ENCODE data around the gene DAGLA. TPM values are rescaled to one million over a fixed set of nuclear protein-coding genes. Genes with fewer than 3 reads are reported as not detected.

DAGLA gene
- total and polyA plus RNA-seq, 2 of the 13 experiments (the other 11 are each of a cell fraction or from before 2014, with no cell fraction given) = 2.6 to 3.9 TPM

DNA sequence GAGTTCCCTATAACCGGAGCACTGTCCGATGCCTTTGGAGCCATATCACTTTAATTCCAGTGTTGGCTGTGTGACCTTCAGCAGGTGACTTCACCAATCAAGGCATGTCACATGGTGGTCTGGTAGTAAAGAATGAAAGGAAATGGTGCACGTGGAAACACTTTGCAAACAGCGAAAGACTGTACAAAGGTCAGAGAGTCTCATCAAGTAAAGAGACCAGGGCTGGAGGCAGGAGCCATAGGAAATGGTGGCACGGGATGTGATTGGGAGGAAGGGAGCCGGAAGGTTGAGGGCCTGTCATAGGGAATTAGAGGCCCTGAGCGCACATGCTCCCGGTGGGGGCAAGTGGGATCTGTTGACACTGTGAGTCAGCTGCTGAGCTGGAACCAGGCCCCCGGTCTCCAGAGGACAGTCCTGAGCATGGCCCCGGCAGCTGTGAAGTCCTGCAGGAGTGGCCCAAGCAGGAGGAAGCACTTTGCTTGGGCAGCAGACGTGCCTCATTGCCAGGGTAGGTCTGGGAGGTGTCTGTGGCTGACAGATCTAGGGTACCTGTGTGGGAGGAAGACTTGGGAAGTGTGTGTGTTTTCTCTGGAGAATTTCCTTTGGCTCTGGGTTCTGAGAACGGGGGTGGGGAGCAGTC is 2.0 kb downstream of the DAGLA start (continued):
- TF ChIP-seq, protein P1, sequence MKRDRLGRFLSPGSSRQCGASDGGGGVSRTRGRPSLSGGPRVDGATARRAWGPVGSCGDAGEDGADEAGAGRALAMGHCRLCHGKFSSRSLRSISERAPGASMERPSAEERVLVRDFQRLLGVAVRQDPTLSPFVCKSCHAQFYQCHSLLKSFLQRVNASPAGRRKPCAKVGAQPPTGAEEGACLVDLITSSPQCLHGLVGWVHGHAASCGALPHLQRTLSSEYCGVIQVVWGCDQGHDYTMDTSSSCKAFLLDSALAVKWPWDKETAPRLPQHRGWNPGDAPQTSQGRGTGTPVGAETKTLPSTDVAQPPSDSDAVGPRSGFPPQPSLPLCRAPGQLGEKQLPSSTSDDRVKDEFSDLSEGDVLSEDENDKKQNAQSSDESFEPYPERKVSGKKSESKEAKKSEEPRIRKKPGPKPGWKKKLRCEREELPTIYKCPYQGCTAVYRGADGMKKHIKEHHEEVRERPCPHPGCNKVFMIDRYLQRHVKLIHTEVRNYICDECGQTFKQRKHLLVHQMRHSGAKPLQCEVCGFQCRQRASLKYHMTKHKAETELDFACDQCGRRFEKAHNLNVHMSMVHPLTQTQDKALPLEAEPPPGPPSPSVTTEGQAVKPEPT (CRISPR knock-in tag; IDR thresholded peaks at IDR 0.05; ENCODE audit: low read depth) = peak; percentile 82
- TF ChIP-seq, protein P2, sequence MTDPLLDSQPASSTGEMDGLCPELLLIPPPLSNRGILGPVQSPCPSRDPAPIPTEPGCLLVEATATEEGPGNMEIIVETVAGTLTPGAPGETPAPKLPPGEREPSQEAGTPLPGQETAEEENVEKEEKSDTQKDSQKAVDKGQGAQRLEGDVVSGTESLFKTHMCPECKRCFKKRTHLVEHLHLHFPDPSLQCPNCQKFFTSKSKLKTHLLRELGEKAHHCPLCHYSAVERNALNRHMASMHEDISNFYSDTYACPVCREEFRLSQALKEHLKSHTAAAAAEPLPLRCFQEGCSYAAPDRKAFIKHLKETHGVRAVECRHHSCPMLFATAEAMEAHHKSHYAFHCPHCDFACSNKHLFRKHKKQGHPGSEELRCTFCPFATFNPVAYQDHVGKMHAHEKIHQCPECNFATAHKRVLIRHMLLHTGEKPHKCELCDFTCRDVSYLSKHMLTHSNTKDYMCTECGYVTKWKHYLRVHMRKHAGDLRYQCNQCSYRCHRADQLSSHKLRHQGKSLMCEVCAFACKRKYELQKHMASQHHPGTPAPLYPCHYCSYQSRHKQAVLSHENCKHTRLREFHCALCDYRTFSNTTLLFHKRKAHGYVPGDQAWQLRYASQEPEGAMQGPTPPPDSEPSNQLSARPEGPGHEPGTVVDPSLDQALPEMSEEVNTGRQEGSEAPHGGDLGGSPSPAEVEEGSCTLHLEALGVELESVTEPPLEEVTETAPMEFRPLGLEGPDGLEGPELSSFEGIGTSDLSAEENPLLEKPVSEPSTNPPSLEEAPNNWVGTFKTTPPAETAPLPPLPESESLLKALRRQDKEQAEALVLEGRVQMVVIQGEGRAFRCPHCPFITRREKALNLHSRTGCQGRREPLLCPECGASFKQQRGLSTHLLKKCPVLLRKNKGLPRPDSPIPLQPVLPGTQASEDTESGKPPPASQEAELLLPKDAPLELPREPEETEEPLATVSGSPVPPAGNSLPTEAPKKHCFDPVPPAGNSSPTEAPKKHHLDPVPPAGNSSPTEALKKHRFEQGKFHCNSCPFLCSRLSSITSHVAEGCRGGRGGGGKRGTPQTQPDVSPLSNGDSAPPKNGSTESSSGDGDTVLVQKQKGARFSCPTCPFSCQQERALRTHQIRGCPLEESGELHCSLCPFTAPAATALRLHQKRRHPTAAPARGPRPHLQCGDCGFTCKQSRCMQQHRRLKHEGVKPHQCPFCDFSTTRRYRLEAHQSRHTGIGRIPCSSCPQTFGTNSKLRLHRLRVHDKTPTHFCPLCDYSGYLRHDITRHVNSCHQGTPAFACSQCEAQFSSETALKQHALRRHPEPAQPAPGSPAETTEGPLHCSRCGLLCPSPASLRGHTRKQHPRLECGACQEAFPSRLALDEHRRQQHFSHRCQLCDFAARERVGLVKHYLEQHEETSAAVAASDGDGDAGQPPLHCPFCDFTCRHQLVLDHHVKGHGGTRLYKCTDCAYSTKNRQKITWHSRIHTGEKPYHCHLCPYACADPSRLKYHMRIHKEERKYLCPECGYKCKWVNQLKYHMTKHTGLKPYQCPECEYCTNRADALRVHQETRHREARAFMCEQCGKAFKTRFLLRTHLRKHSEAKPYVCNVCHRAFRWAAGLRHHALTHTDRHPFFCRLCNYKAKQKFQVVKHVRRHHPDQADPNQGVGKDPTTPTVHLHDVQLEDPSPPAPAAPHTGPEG (CRISPR knock-in tag; IDR thresholded peaks at IDR 0.05) = 0 out of 2 replicates have a peak, but pooled peaks have one; percentile 38
- TF ChIP-seq ZNF562 (CRISPR knock-in tag; IDR thresholded peaks at IDR 0.05; ENCODE audit: borderline replicate concordance) (no peak), NCOA2 (CRISPR knock-in tag; IDR thresholded peaks at IDR 0.05) (peak; percentile 79), ZNF788 (CRISPR knock-in tag; IDR thresholded peaks at IDR 0.05; ENCODE audit: borderline replicate concordance) (peak; percentile 90), ZFP1 (CRISPR knock-in tag; IDR thresholded peaks at IDR 0.05) (0 out of 2 replicates have a peak, but pooled peaks have one; percentile 73), ZNF350 (CRISPR knock-in tag; IDR thresholded peaks at IDR 0.05; ENCODE audit: borderline replicate concordance, low read depth) (peak; percentile 90; the same call in 1 of the 2 replicates), POGZ (CRISPR knock-in tag; IDR thresholded peaks at IDR 0.05) (0 out of 2 replicates have a peak, but pooled peaks have one; percentile 52), NR3C1 (CRISPR knock-in tag; IDR thresholded peaks at IDR 0.05) (no peak), GLI4 (CRISPR knock-in tag; IDR thresholded peaks at IDR 0.05; ENCODE audit: borderline replicate concordance) (peak; percentile 66; the same call in 1 of the 2 replicates), KAT8 (CRISPR knock-in tag; IDR thresholded peaks at IDR 0.05) (peak; percentile 89), MATR3 (CRISPR knock-in tag; IDR thresholded peaks at IDR 0.05) (no peak)
- TF ChIP-seq, protein P3, sequence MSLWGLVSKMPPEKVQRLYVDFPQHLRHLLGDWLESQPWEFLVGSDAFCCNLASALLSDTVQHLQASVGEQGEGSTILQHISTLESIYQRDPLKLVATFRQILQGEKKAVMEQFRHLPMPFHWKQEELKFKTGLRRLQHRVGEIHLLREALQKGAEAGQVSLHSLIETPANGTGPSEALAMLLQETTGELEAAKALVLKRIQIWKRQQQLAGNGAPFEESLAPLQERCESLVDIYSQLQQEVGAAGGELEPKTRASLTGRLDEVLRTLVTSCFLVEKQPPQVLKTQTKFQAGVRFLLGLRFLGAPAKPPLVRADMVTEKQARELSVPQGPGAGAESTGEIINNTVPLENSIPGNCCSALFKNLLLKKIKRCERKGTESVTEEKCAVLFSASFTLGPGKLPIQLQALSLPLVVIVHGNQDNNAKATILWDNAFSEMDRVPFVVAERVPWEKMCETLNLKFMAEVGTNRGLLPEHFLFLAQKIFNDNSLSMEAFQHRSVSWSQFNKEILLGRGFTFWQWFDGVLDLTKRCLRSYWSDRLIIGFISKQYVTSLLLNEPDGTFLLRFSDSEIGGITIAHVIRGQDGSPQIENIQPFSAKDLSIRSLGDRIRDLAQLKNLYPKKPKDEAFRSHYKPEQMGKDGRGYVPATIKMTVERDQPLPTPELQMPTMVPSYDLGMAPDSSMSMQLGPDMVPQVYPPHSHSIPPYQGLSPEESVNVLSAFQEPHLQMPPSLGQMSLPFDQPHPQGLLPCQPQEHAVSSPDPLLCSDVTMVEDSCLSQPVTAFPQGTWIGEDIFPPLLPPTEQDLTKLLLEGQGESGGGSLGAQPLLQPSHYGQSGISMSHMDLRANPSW (CRISPR knock-in tag; IDR thresholded peaks at IDR 0.05; ENCODE audit: borderline replicate concordance) = 0 out of 2 replicates have a peak, but pooled peaks have one; percentile 23
- TF ChIP-seq, protein P4, sequence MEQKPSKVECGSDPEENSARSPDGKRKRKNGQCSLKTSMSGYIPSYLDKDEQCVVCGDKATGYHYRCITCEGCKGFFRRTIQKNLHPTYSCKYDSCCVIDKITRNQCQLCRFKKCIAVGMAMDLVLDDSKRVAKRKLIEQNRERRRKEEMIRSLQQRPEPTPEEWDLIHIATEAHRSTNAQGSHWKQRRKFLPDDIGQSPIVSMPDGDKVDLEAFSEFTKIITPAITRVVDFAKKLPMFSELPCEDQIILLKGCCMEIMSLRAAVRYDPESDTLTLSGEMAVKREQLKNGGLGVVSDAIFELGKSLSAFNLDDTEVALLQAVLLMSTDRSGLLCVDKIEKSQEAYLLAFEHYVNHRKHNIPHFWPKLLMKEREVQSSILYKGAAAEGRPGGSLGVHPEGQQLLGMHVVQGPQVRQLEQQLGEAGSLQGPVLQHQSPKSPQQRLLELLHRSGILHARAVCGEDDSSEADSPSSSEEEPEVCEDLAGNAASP (CRISPR knock-in tag; IDR thresholded peaks at IDR 0.05; ENCODE audit: borderline replicate concordance) = peak; percentile 74
- TF ChIP-seq, protein P5, sequence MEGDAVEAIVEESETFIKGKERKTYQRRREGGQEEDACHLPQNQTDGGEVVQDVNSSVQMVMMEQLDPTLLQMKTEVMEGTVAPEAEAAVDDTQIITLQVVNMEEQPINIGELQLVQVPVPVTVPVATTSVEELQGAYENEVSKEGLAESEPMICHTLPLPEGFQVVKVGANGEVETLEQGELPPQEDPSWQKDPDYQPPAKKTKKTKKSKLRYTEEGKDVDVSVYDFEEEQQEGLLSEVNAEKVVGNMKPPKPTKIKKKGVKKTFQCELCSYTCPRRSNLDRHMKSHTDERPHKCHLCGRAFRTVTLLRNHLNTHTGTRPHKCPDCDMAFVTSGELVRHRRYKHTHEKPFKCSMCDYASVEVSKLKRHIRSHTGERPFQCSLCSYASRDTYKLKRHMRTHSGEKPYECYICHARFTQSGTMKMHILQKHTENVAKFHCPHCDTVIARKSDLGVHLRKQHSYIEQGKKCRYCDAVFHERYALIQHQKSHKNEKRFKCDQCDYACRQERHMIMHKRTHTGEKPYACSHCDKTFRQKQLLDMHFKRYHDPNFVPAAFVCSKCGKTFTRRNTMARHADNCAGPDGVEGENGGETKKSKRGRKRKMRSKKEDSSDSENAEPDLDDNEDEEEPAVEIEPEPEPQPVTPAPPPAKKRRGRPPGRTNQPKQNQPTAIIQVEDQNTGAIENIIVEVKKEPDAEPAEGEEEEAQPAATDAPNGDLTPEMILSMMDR (CRISPR knock-in tag; IDR thresholded peaks at IDR 0.05) = peak; percentile 36
